Measurements from ENCODE around the gene PCSK6.

GRCh38 chr15:101351736-101352135, 137.8 kb downstream of the PCSK6 start:
- no peak for TF ChIP-seq CTCF (IDR thresholded peaks at IDR 0.05)
- no peak for TF ChIP-seq MLX (CRISPR knock-in tag; IDR thresholded peaks at IDR 0.05)
- TF ChIP-seq FOXJ3 (CRISPR knock-in tag; IDR thresholded peaks at IDR 0.05; ENCODE audit: borderline replicate concordance) = no peak
- TF ChIP-seq PREB (CRISPR knock-in tag; IDR thresholded peaks at IDR 0.05; ENCODE audit: borderline replicate concordance) = no peak
- no peak for TF ChIP-seq MXD4 (CRISPR knock-in tag; IDR thresholded peaks at IDR 0.05; ENCODE audit: borderline replicate concordance)
- TF ChIP-seq ARID4B (CRISPR knock-in tag; IDR thresholded peaks at IDR 0.05; ENCODE audit: borderline replicate concordance) = no peak
- no peak for TF ChIP-seq CBFB (CRISPR knock-in tag; IDR thresholded peaks at IDR 0.05; ENCODE audit: low read depth)
